Ishikawa (cell line): ENCODE measurements around the gene TCF7L2.

Experiments used
- CEBPB ChIP-seq: IDR thresholded peaks from 2 replicates; pipeline ENCODE4 v1.6.1; 2012
- CREB1 ChIP-seq: IDR thresholded peaks from 2 replicates; pipeline ENCODE4 v1.6.1; 2012; ENCODE audit warnings: low read depth
- EGR1 ChIP-seq: IDR thresholded peaks from 2 replicates; pipeline ENCODE4 v1.6.1; 2012
- EP300 ChIP-seq: IDR thresholded peaks from 2 replicates; pipeline ENCODE4 v1.6.1; 2012; ENCODE audit warnings: borderline replicate concordance
- MAX ChIP-seq: IDR thresholded peaks from 2 replicates; pipeline ENCODE4 v1.6.1; 2012
- NFIC ChIP-seq: IDR thresholded peaks from 2 replicates; pipeline ENCODE4 v1.6.1; 2012
- RAD21 ChIP-seq: IDR thresholded peaks from 2 replicates; pipeline ENCODE4 v1.6.1; 2012; ENCODE audit warnings: low read depth
- TCF12 ChIP-seq: IDR thresholded peaks from 2 replicates; pipeline ENCODE4 v1.6.1; 2012; ENCODE audit warnings: low read depth
- YY1 ChIP-seq: IDR thresholded peaks from 2 replicates; pipeline ENCODE4 v1.6.1; 2012; ENCODE audit warnings: low read depth
- ZBTB7A ChIP-seq: IDR thresholded peaks from 2 replicates; pipeline ENCODE4 v1.6.1; 2012; ENCODE audit warnings: low read depth

GRCh38 chr10:113158183-113158582 lies 208.1 kb downstream of the TCF7L2 start:
- TF ChIP-seq MAX (no peak), CREB1 (no peak), EP300 (no peak), ZBTB7A (no peak), RAD21 (no peak), YY1 (no peak), EGR1 (no peak), NFIC (no peak), CEBPB (no peak), TCF12 (no peak)
